ENCODE results near the gene IFI16.
"Not testable (repeated sequence)": the region's sequence is repeated elsewhere in the genome, so short reads cannot be mapped to it uniquely, and the experiment has no call there.

Gene IFI16

GRCh38 chr1:159008744-159009188 lies 941 bp upstream of the IFI16 start:
- DNase-seq = peak; percentile 12

- no peak for DNase-seq
Observed at GRCh38 chr1:159009287-159009686, 420 bp upstream of the IFI16 start.

- DNase-seq = no peak
Observed at GRCh38 chr1:159010391-159010790, 684 bp downstream of the IFI16 start.

DNA sequence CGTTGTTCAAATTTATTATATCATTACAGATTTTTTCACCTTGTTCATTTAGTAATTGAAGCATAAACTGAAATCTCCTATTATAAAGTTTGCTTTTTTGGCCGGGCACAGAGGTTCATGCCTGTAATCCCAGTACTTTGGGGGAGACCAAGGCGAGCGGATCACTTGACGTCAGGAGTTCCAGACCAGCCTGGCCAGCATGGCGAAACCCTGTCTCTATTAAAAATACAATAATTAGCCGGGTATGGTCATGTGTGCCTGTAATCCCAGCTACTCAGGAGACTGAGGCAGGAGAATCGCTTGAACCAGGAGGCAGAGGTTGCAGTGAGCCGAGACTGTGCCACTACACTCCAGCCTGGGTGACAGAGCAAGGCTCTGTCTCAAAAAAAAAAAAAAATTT lies 1.3 kb downstream of the IFI16 start:
- DNase-seq = not testable (repeated sequence)

- DNase-seq = no peak
Observed at GRCh38 chr1:159011751-159012150, 2.0 kb downstream of the IFI16 start.

DNA sequence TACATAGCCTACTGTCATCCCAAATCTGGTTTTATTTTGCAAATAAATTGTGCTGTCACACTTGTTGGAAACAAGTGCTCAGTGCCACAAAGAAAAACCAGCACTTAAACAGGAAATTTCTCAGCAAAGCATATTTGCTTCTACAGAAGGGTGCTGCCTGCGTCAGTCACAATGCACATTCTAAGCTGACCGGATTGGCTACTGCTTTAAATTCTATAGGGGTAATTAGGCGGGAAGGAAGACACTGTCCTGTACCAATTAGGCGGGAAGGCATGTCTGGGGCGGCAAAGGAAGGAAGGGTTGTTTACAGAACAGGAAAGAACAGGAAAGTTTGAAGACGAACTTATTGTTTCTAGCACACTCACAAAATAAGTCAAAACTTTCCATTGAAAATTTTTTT lies 2.8 kb downstream of the IFI16 start:
- DNase-seq = peak; percentile 41

DNA sequence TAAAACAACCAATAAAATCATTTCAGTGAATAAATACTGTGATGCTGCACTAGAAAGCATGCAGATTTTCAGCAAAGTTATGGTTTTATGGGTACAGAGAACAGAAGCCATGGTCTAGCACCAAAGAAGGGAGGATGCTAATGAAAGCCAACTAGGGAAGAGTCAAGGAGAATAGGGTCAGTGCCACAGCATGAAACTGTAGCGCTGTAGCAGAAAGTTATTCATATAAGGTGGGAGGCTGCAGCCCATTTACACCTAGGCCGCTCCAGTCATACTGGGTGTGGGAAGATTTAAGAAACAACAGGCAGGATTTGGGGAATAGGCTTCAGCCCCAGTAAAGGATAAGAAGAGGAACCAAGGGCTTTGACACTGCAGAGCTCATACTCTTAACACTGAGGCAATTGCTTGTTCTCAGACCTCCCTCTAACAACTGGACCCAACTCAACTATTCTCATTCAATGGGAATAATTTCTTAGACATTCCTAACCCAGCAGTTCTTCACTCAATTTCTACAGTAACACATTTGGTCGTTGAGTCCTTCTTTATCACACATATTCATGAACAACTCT lies 4.4 kb downstream of the IFI16 start:
- DNase-seq = no peak

- DNase-seq = no peak
Observed at GRCh38 chr1:159014851-159015250, 5.1 kb downstream of the IFI16 start.

DNA sequence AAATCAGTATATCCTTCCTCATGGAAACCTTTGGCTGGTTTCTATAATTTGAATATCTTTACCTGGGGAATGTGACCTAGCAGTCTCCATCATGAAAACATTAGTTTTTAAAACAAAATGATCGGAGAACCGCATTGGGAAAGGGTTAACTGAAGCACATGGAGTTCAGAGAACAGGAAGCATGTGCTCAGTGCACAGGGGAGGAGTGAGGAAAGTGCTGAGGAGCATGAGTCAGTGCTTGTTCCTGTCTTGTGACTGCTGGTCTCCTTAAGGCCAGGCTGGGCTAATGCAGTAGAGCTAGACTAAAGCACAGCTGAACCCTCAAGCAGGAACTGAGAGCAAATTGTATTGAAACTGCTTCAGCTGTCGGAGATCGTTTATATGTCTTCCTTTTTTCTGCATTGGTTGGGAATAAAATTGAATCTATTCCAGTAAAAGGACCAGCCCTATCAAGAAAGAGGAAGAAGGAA lies 5.8 kb downstream of the IFI16 start:
- peak; percentile 74 for DNase-seq

DNA sequence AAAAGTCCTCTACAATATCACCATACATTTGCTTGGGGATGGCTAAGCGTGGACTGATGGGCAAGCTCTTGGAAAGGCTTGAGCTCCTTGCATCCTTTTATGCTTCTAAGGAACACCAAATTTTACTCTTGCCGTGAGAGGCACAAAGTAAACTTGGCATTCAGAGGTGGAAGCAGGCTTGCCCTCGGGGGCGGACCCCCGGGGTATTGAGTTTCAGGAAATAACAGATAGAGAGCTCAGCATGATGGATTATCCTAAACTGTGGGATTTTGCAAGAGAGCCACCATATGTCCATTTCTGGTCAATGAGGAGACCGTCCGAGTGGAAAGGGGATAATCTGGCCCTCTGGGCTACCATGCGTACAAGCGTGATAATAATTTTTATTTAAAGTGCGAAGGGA lies 14.0 kb downstream of the IFI16 start:
- DNase-seq = no peak

GRCh38 chr1:159025043-159025442 lies 15.3 kb downstream of the IFI16 start:
- DNase-seq = no peak

DNA sequence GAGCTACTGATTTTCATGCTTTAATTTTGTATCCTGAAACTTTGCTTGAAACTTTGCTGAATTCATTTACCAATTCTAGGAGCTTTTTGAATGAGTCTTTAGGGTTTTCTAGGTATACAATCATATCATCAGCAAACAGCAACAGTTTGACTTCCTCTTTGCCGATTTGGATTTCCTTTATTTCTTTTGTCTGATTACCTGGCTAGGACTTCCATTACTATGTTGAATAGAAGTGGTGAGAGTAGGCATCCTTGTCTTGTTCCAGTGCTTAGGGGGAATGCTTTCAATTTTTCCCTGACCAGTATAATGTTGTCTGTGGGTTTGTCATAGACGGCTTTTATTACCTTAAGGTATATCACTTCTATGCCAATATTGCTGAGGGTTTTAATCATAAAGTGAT lies 17.1 kb downstream of the IFI16 start:
- not testable (repeated sequence) for DNase-seq

GRCh38 chr1:159030311-159030710 lies 20.6 kb downstream of the IFI16 start:
- no peak for DNase-seq

DNA sequence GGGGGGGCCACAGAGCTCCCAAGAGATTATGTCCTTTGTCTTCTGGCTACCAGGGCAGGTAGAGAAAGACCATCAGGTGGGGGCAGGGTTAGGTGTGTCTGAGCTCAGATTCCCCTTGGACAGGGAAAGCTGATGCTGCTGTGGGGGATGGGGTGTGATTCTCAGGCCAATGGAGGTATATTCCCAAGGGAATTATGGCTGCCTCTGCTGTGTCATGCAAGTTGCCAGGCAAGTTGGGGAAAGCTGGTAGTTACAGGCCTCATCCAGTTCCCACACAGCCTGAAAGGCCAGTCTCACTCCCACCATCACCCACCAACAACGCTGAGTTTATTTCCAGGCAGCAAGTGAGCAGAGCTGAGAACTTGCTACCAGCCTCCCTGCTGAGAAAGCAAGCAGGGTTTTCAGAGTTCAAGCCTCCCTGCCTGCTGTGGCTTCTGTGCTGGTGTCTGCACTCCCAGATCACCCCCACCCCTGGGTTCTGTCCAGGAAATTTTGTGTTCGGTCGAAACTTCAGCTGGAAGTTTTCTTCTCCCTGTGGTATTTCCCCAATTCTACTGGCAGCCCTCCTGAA lies 21.3 kb downstream of the IFI16 start:
- DNase-seq = no peak

- no peak for DNase-seq
Observed at GRCh38 chr1:159040206-159040605, 30.5 kb downstream of the IFI16 start.

- DNase-seq = no peak
Observed at GRCh38 chr1:159040893-159041724, 31.4 kb downstream of the IFI16 start.

DNA sequence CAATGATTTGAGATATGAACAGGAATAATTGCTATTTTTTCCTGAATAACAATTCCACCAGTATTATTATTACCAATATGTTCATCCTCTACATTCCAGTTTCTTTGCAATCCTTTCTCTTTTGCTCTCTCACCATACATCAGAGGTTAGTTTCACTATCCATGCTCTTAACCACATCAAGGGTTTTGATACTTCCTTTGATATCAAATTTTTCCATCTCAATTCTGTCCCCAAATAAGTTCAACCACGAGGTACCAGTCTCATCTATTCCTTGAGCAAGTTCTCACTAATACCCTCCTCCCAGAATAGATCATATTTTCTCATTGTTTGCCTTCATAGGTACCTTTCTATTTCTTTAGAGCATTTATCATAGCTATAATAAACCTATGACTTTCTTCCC lies 36.8 kb downstream of the IFI16 start:
- not testable (repeated sequence) for DNase-seq

DNA sequence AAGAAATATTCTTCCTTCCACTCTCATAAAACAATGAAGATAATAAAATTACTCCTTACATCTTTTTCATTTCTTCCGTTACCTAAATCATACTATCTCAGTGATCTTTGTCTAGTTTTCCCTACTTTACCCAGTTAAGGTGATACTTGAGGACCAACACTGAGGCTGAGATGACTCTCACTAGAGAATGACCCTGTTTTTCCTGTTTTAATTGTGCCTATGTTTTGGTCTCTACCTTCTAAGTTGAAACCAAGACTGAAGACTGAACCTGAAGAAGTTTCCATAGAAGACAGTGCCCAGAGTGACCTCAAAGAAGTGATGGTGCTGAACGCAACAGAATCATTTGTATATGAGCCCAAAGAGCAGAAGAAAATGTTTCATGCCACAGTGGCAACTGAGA lies 41.7 kb downstream of the IFI16 start:
- DNase-seq = no peak

DNA sequence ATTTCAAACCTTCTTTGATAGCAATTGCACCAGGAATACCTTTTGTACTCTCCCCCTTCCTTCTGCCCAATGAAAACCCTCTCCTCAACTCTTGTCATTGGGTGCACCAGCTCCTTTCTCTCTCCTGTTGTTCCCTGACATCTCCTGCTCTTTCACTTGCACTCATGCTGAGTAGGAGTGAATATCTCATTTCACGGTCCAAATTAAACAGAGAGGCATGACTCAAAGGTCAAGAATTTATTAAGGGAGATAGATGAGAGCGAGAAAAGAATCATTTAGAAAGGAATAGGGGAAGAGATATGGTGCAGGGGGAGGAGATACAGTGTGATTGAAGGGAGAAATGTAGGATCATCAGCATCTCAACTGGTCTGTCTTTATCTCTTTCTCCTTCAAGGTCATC lies 44.7 kb downstream of the IFI16 start:
- no peak for DNase-seq

GRCh38 chr1:159055181-159055641 lies 45.5 kb downstream of the IFI16 start:
- DNase-seq = no peak

DNA sequence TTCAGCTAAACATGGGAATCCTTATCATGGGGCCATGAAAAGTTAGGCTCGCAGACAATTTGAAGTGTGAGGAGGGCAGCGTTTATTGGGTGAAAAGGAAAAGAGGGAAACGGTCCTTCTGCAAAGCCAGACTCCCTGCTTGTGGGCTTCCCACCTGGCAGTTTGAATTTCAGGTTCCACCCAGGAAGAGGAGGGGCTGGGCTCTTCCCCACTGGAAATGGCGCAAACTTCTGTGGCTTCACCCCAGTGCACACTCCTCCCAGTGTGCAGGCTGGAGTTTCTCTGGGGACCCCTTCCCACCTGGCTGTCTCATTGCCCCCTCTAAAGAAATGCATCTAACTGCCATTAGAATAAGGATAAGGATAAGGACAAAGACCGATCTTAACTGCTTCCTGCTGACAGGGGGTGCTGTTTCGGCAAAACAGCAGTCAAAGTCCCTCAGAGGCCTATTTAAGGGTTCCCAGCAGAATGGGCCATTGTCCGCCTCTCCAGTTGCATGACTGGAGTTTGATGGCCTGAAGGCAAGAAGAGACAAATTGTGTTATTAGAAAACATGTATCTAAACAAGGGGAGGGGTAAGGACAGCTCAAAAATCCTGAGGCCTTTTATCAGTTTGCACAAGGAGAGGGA lies 46.5 kb downstream of the IFI16 start:
- no peak for DNase-seq

GRCh38 chr1:159058751-159059150 lies 49.0 kb downstream of the IFI16 start:
- no peak for DNase-seq

GRCh38 chr1:159065106-159065505 lies 55.4 kb downstream of the IFI16 start:
- no peak for DNase-seq

DNA sequence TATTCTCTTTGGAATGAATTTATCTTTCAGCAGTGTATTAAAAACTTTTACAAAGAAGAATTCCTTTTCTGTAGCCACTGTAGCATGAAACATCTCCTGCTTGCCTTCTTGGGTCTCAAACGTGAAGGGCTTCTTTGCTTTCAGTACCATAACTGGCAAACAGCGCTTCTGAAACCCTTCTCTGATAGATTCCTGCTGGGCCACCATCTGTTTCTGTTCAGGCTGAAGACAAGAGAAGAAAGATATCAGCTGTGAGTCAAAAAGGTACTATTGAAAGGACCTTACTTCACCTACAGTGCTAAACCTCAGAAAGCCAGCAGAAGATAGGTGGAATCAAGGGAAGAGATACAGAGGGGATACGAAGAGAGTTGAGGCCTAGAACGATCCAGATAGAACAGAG lies 56.4 kb downstream of the IFI16 start:
- DNase-seq = no peak

Measured in hematopoietic multipotent progenitor cell treated with erythropoietin and hydrocortisone succinate and interleukin-3 and kit ligand, for 8 days (in vitro differentiated cells).